Astrocyte (in vitro differentiated cells and primary cell): ENCODE measurements around the gene PDZRN4. TPM values are rescaled to one million over a fixed set of nuclear protein-coding genes. Genes with fewer than 3 reads are reported as not detected.

Experiments used
- DNase-seq: peaks from one replicate; pipeline ENCODE4 v3.0.0-alpha.2; 2010; ENCODE audit warnings: low read depth
- FAIRE-seq: peaks from 2 replicates; lab custom pipeline; 2011; peaks lifted over from hg19 to GRCh38; lab: Jason Lieb, UNC
- H2AFZ ChIP-seq: 2 replicates; pipeline ENCODE4 v1.6.0; 2012; ENCODE audit warnings: low read depth, low read length, inconsistent platforms
- H3K27ac ChIP-seq: 2 replicates; pipeline ENCODE4 v1.5.1; 2011; ENCODE audit warnings: low read depth, low read length, inconsistent platforms
- H3K27me3 ChIP-seq: 2 replicates; pipeline ENCODE4 v1.6.0; 2011; ENCODE audit warnings: low read length, inconsistent platforms; ENCODE audit not compliant: insufficient read depth
- H3K36me3 ChIP-seq: 2 replicates; pipeline ENCODE4 v1.5.1; 2011; ENCODE audit warnings: low read length, inconsistent platforms; ENCODE audit not compliant: insufficient read depth
- H3K4me1 ChIP-seq: 2 replicates; pipeline ENCODE4 v1.5.1; 2011; ENCODE audit warnings: low read length, inconsistent platforms; ENCODE audit not compliant: insufficient read depth
- H3K4me2 ChIP-seq: 2 replicates; pipeline ENCODE4 v1.6.0; 2012; ENCODE audit warnings: low read length, inconsistent platforms
- H3K4me3 ChIP-seq: 2 replicates; pipeline ENCODE4 v1.5.1; 2011; ENCODE audit warnings: low read depth, mild to moderate bottlenecking, low read length, inconsistent platforms; ENCODE audit not compliant: insufficient read depth
- H3K79me2 ChIP-seq: 2 replicates; pipeline ENCODE4 v1.6.0; 2012; ENCODE audit warnings: mild to moderate bottlenecking, low read length, inconsistent platforms; ENCODE audit not compliant: insufficient read depth
- H3K9ac ChIP-seq: 2 replicates; pipeline ENCODE4 v1.6.0; 2012; ENCODE audit warnings: mild to moderate bottlenecking, low read length, inconsistent platforms
- H3K9me3 ChIP-seq: 2 replicates; pipeline ENCODE4 v1.5.1; 2012; ENCODE audit warnings: low read depth, mild to moderate bottlenecking, low read length, inconsistent platforms; ENCODE audit not compliant: insufficient read depth
- H4K20me1 ChIP-seq: 2 replicates; pipeline ENCODE4 v1.6.0; 2012; ENCODE audit warnings: low read length, inconsistent platforms; ENCODE audit not compliant: insufficient read depth
- H3K27ac Mint-ChIP-seq: one replicate; pipeline ENCODE4 v1.8.0; 2021; ENCODE audit warnings: mild to moderate bottlenecking, mixed read lengths; ENCODE audit not compliant: unreplicated experiment
- H3K27me3 Mint-ChIP-seq: one replicate; pipeline ENCODE4 v1.8.0; 2021; ENCODE audit warnings: low read depth, mixed read lengths; ENCODE audit not compliant: unreplicated experiment
- H3K36me3 Mint-ChIP-seq: one replicate; pipeline ENCODE4 v1.8.0; 2021; ENCODE audit warnings: low read depth, mixed read lengths; ENCODE audit not compliant: unreplicated experiment
- H3K4me1 Mint-ChIP-seq: one replicate; pipeline ENCODE4 v1.8.0; 2021; ENCODE audit warnings: low read depth, mixed read lengths; ENCODE audit not compliant: unreplicated experiment
- H3K4me3 Mint-ChIP-seq: one replicate; pipeline ENCODE4 v1.8.0; 2021; ENCODE audit warnings: mild to moderate bottlenecking, moderate library complexity, mixed read lengths; ENCODE audit not compliant: unreplicated experiment
- H3K9me3 Mint-ChIP-seq: one replicate; pipeline ENCODE4 v1.8.0; 2021; ENCODE audit warnings: mild to moderate bottlenecking, mixed read lengths; ENCODE audit not compliant: unreplicated experiment
- EZH2 ChIP-seq: IDR thresholded peaks from 2 replicates; pipeline ENCODE4 v1.6.1; 2012; ENCODE audit warnings: mild to moderate bottlenecking, low read length, inconsistent platforms; ENCODE audit not compliant: insufficient read depth
- total RNA-seq: library from RNA; stranded (reverse); gene quantifications from 2 replicates; pipeline ENCODE4 v1.2.1, GENCODE V29; 2021
- TF ChIP-seq, protein P1 (sequence below): IDR thresholded peaks from 2 replicates; pipeline ENCODE4 v1.5.1; 2011; ENCODE audit warnings: low read depth, mild to moderate bottlenecking, inconsistent platforms, low read length, moderate library complexity; ENCODE audit not compliant: insufficient read depth

The PDZRN4 gene
- total RNA-seq, 1 donor from 2014 or later, result not detected

DNA sequence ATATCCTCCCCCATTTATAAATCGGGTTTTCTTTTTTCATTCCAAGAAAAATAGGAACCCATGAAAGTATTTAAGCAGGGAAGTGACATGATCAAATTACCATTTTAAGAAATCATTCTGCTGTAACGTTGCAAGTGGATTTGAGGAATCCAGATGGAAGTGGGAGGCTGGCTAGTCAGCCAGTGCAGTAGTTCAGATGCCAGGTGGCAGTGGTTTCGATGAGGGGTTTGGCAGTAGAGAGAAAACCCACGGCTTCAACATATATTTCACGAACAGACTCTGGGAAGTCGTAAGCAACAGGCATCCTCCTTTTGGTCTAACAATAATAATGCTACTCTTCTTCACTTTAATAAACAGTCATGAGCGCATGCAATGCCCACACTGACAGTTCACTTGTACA lies 25.0 kb downstream of the PDZRN4 start:
- no peaks in the 10 kb centered on the region for H3K27me3 Mint-ChIP-seq
- no peaks in the 10 kb centered on the region for H4K20me1 ChIP-seq
- no peaks in the 10 kb centered on the region for H3K36me3 ChIP-seq
- H3K4me1 Mint-ChIP-seq, result no peaks in the 10 kb centered on the region
- no peak overlapping the region for H3K27ac ChIP-seq
- no peak for FAIRE-seq
- H3K27ac Mint-ChIP-seq, result no peak overlapping the region
- no peaks in the 10 kb centered on the region for H3K9me3 Mint-ChIP-seq
- no peak overlapping the region for H3K4me2 ChIP-seq
- no peak overlapping the region for H3K4me3 Mint-ChIP-seq
- no peak overlapping the region for H3K4me3 ChIP-seq
- H2AFZ ChIP-seq, result no peak overlapping the region
- no peaks in the 10 kb centered on the region for H3K27me3 ChIP-seq
- no peaks in the 10 kb centered on the region for H3K79me2 ChIP-seq
- H3K4me1 ChIP-seq, result no peaks in the 10 kb centered on the region
- H3K9me3 ChIP-seq, result no peaks in the 10 kb centered on the region
- TF ChIP-seq, protein P1, sequence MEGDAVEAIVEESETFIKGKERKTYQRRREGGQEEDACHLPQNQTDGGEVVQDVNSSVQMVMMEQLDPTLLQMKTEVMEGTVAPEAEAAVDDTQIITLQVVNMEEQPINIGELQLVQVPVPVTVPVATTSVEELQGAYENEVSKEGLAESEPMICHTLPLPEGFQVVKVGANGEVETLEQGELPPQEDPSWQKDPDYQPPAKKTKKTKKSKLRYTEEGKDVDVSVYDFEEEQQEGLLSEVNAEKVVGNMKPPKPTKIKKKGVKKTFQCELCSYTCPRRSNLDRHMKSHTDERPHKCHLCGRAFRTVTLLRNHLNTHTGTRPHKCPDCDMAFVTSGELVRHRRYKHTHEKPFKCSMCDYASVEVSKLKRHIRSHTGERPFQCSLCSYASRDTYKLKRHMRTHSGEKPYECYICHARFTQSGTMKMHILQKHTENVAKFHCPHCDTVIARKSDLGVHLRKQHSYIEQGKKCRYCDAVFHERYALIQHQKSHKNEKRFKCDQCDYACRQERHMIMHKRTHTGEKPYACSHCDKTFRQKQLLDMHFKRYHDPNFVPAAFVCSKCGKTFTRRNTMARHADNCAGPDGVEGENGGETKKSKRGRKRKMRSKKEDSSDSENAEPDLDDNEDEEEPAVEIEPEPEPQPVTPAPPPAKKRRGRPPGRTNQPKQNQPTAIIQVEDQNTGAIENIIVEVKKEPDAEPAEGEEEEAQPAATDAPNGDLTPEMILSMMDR, result no peak
- no peak for TF ChIP-seq EZH2
- no peaks in the 10 kb centered on the region for H3K36me3 Mint-ChIP-seq
- H3K9ac ChIP-seq, result no peak overlapping the region
- DNase-seq, result no peak

DNA sequence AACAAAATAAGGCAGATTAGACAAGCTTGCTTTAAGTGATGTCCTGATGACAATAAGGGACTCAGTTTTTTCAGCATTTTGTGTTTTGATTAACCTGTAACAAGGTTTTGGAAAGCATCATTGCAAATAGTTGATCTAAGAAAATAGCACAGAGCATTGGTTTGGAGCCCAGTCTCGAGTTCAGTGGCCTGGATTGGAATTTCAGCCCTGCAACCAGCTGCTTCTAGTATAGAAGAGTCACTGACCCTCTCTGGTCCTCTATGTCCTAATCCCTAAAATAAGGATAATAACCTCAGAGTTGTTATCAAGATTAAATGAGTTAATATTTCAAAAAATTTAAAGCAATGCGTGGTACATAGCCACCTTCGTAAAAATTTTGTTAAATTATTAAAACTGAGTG lies 25.5 kb downstream of the PDZRN4 start:
- Mint-ChIP-seq H3K4me1 (no peaks in the 10 kb centered on the region), H3K9me3 (no peaks in the 10 kb centered on the region), H3K4me3 (no peak overlapping the region), H3K27ac (no peak overlapping the region), H3K36me3 (no peaks in the 10 kb centered on the region), H3K27me3 (no peaks in the 10 kb centered on the region)
- Histone ChIP-seq H3K4me1 (no peaks in the 10 kb centered on the region), H3K9me3 (no peaks in the 10 kb centered on the region), H2AFZ (no peak overlapping the region), H3K4me2 (no peak overlapping the region), H3K27ac (no peak overlapping the region), H3K4me3 (no peak overlapping the region), H3K27me3 (no peaks in the 10 kb centered on the region), H3K79me2 (no peaks in the 10 kb centered on the region), H3K36me3 (no peaks in the 10 kb centered on the region), H3K9ac (no peak overlapping the region), H4K20me1 (no peaks in the 10 kb centered on the region)
- FAIRE-seq, result no peak
- no peak for DNase-seq
- no peak for TF ChIP-seq EZH2
- TF ChIP-seq, protein P1, result no peak

DNA sequence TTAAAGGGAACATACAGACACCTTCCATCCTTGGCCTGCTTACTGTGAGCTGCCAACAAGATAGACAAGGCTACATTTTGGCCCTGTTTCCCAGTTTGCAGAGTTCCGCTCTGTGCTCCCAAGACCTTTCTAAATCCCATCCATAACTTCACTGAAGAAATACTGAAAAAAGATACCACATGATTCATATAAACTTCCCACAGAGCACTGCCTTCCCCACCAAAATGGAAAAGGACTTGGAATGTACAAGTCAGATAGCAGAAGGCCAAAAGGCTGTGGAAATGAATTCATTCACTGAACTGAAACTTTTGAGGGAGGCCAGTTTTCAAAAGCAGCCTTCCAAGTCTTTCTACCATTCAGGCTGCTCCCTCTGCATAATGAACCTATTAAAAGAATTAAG lies 29.6 kb downstream of the PDZRN4 start:
- H3K4me3 ChIP-seq, result no peak overlapping the region
- Mint-ChIP-seq H3K4me3 (no peak overlapping the region), H3K27me3 (no peaks in the 10 kb centered on the region), H3K36me3 (no peaks in the 10 kb centered on the region), H3K4me1 (no peaks in the 10 kb centered on the region), H3K27ac (no peak overlapping the region), H3K9me3 (no peaks in the 10 kb centered on the region)
- H3K9me3 ChIP-seq, result no peaks in the 10 kb centered on the region
- no peak for TF ChIP-seq EZH2
- TF ChIP-seq, protein P1, result no peak
- no peaks in the 10 kb centered on the region for H4K20me1 ChIP-seq
- no peak overlapping the region for H3K27ac ChIP-seq
- H3K4me1 ChIP-seq, result no peaks in the 10 kb centered on the region
- H3K79me2 ChIP-seq, result no peaks in the 10 kb centered on the region
- DNase-seq (no peak), FAIRE-seq (no peak)
- H3K4me2 ChIP-seq, result no peak overlapping the region
- no peak overlapping the region for H3K9ac ChIP-seq
- H2AFZ ChIP-seq, result no peak overlapping the region
- no peaks in the 10 kb centered on the region for H3K27me3 ChIP-seq
- no peaks in the 10 kb centered on the region for H3K36me3 ChIP-seq
